Endothelial cell of umbilical vein (primary cell): Measurements from ENCODE around the gene PPME1. TPM values are rescaled to one million over a fixed set of nuclear protein-coding genes. Genes with fewer than 3 reads are reported as not detected.

Source experiments
- BruUV-seq: library from RNA; stranded (reverse); fragments of 400-500 nt; replicated peaks from 2 replicates; lab custom pipeline; 2021; lab: Mats Ljungman, UMichigan
- CTCF ChIA-PET: fragments of 300-600, 350-600 bp; sonication (Branson Sonifier 250); formaldehyde crosslinking; loops from one replicate; lab custom pipeline; 2021; ENCODE audit warnings: antibody characterized with exemption, inconsistent platforms; lab: Charles Lee
- POLR2A ChIA-PET: fragments of 300-600, 350-600 bp; sonication (Branson Sonifier 250); formaldehyde crosslinking; loops from one replicate; lab custom pipeline; 2021; ENCODE audit warnings: antibody characterized with exemption, inconsistent platforms; lab: Charles Lee
- DNase-seq: peaks from one replicate; pipeline ENCODE4 v3.0.0-alpha.2; 2011; ENCODE audit warnings: low read depth, low spot score
- FAIRE-seq: peaks from 2 replicates; lab custom pipeline; 2011; peaks lifted over from hg19 to GRCh38; lab: Jason Lieb, UNC
- H2AFZ ChIP-seq: 2 replicates; pipeline ENCODE4 v1.6.0; 2012; ENCODE audit warnings: low read depth, low read length, control low read depth, inconsistent platforms
- H3K27ac ChIP-seq: 2 replicates; pipeline ENCODE4 v1.5.1; 2011; ENCODE audit warnings: low read depth, mild to moderate bottlenecking, control low read depth, low read length, moderate library complexity; ENCODE audit not compliant: insufficient read depth
- H3K27me3 ChIP-seq, 2 experiments: 2 replicates each; pipeline versions ENCODE4 v1.6.0 to v1.6.1; 2011; ENCODE audit warnings: low read length in 2 of 2, mixed read lengths in 1 of 2; ENCODE audit not compliant: control insufficient read depth in 2 of 2, insufficient read depth in 2 of 2
- H3K36me3 ChIP-seq, 2 experiments: 2 replicates in 1 of 2; 3 replicates in 1 of 2; pipeline ENCODE4 v1.5.1; 2011; ENCODE audit warnings: low read length in 2 of 2, mild to moderate bottlenecking in 1 of 2, moderate library complexity in 1 of 2; ENCODE audit not compliant: control insufficient read depth in 2 of 2, insufficient read depth in 2 of 2; ENCODE audit errors: extremely low read depth in 1 of 2
- H3K4me1 ChIP-seq: 3 replicates; pipeline ENCODE4 v1.5.1; 2011; ENCODE audit warnings: mild to moderate bottlenecking, low read length; ENCODE audit not compliant: control insufficient read depth, insufficient read depth; ENCODE audit errors: extremely low read depth
- H3K4me2 ChIP-seq: 2 replicates; pipeline ENCODE4 v1.6.1; 2011; ENCODE audit warnings: low read length, control low read depth, mixed read lengths; ENCODE audit not compliant: insufficient read depth
- H3K4me3 ChIP-seq, 3 experiments: fragments of 200-600 bp in 1 of 3; sonication (generic), shearing (Covaris generic) in 1 of 3; replicated peaks in 1 of 3; 2 replicates each; pipeline ENCODE4 v1.5.1; 2011 to 2016; ENCODE audit warnings: control low read depth in 3 of 3, low read length in 3 of 3, mild to moderate bottlenecking in 2 of 3, inconsistent platforms in 1 of 3, low read depth in 1 of 3, moderate library complexity in 1 of 3; ENCODE audit not compliant: insufficient read depth in 1 of 3
- H3K79me2 ChIP-seq: 2 replicates; pipeline ENCODE4 v1.6.0; 2012; ENCODE audit warnings: low read length, inconsistent platforms; ENCODE audit not compliant: control insufficient read depth, insufficient read depth
- H3K9ac ChIP-seq: replicated peaks from 2 replicates; pipeline ENCODE3; 2011; ENCODE audit warnings: low read length, control low read depth; ENCODE audit not compliant: insufficient read depth; ENCODE audit errors: extremely low read depth
- H3K9me1 ChIP-seq: replicated peaks from 3 replicates; pipeline ENCODE4 v1.6.0; 2011; ENCODE audit warnings: mild to moderate bottlenecking, low read length; ENCODE audit not compliant: control insufficient read depth, insufficient read depth; ENCODE audit errors: extremely low read depth
- H3K9me3 ChIP-seq: replicated peaks from 2 replicates; pipeline ENCODE4 v1.5.1; 2012; ENCODE audit warnings: low read length, inconsistent platforms; ENCODE audit not compliant: control insufficient read depth, insufficient read depth
- H4K20me1 ChIP-seq: replicated peaks from 2 replicates; pipeline ENCODE3; 2011; ENCODE audit warnings: mild to moderate bottlenecking, low read length; ENCODE audit not compliant: control insufficient read depth, insufficient read depth; ENCODE audit errors: extremely low read depth
- EZH2 ChIP-seq: IDR thresholded peaks from 2 replicates; pipeline ENCODE4 v1.6.1; 2012; ENCODE audit warnings: borderline replicate concordance, low read depth, mild to moderate bottlenecking, moderate library complexity, low read length, inconsistent platforms; ENCODE audit not compliant: severe bottlenecking
- FOS ChIP-seq: IDR thresholded peaks from 2 replicates; pipeline ENCODE4 v1.6.1; 2011; ENCODE audit warnings: mild to moderate bottlenecking, low read length, moderate library complexity, borderline replicate concordance; ENCODE audit not compliant: insufficient read depth
- GATA2 ChIP-seq: IDR thresholded peaks from 2 replicates; pipeline ENCODE4 v1.7.0; 2011; ENCODE audit warnings: low read depth, mild to moderate bottlenecking, moderate library complexity, mixed read lengths, low read length; ENCODE audit not compliant: insufficient read length, insufficient read depth
- JUN ChIP-seq: IDR thresholded peaks from 2 replicates; pipeline ENCODE4 v1.6.1; 2011; ENCODE audit warnings: borderline replicate concordance, low read depth; ENCODE audit not compliant: insufficient read length, insufficient read depth
- MAX ChIP-seq: IDR thresholded peaks from 2 replicates; pipeline ENCODE4 v1.6.1; 2011; ENCODE audit not compliant: insufficient read depth, insufficient read length
- MYC ChIP-seq: IDR thresholded peaks from one replicate; pipeline ENCODE4 v1.6.1; 2011; ENCODE audit warnings: mild to moderate bottlenecking, low read depth, low read length
- POLR2A ChIP-seq: IDR thresholded peaks from 2 replicates; pipeline ENCODE4 v1.6.1; 2012; ENCODE audit warnings: low read depth, mild to moderate bottlenecking, control low read depth, low read length
- POLR2AphosphoS5 ChIP-seq: IDR thresholded peaks from 2 replicates; pipeline ENCODE4 v1.6.1; 2012; ENCODE audit warnings: low read depth, mild to moderate bottlenecking, control low read depth, low read length, moderate library complexity; ENCODE audit not compliant: insufficient read depth
- dilution Hi-C: fragments of 300-500 bp; cut with MboI; formaldehyde crosslinking; loops from one replicate; pipeline ENCODE4 v1.15.0; 2019; ENCODE audit warnings: low sequenced_read_pairs; ENCODE audit not compliant: extremely low pct_ligation_motif_present
- intact Hi-C: fragments of 100-400 bp; cut with micrococcal nuclease; formaldehyde crosslinking; loops from one replicate; pipeline ENCODE4 v1.10.0; 2022
- polyA plus RNA-seq, 4 experiments: library from polyadenylated mRNA; depleted of rRNA in 3 of 4; stranded (reverse) in 3 of 4; unstranded in 1 of 4; fragments of >200 nt; gene quantifications; 2 replicates each; pipeline versions ENCODE4 v1.2.1 to v1.2.3, GENCODE V29; 2011 to 2012; ENCODE audit warnings: missing spikeins in 1 of 4
- total RNA-seq: library from RNA; stranded (reverse); gene quantifications from 2 replicates; pipeline ENCODE4 v1.2.3, GENCODE V29; 2021
- TF ChIP-seq, protein P1 (sequence below), 2 donors: IDR thresholded peaks; 1 replicate in 1 of 2; 2 replicates in 1 of 2; pipeline ENCODE4 v1.5.1; 2011; ENCODE audit warnings: low read length in 2 of 2, mild to moderate bottlenecking in 2 of 2, moderate library complexity in 2 of 2, control low read depth in 1 of 2, inconsistent platforms in 1 of 2, low read depth in 1 of 2; ENCODE audit not compliant: insufficient read depth in 1 of 2; ENCODE audit errors: extremely low read depth in 1 of 2

The PPME1 gene
- total and polyA plus RNA-seq, 2 donors (not counting 3 experiments of a cell fraction or from before 2014, with no cell fraction given): 37.2 to 49.9 TPM

DNA sequence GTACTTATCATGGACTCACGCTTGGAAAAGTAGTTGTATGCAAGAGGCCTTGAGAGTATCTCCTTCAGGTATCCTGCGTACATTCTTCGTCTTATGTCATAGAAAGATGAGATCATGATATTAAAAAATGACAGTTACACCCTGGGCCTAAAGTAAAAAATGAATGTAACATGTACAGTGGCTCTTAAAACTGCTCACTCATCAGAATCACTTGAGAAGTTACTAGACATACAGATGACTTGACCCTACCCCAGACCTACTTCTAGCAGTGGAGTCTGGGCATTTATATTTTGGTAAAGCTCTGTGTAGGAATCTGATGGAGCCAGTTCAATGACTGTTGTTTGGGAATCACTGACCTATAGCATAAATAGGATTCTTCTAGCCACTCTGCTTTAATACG lies 54.5 kb downstream of the PPME1 start:
- BruUV-seq: no TSS peak
- CTCF ChIA-PET: no interaction called here
- no peaks in the 10 kb centered on the region for H3K9me3 ChIP-seq

More for the DNA sequence above, 54.5 kb downstream of the PPME1 start:
- POLR2A ChIA-PET: no interaction called here
- DNase-seq (no peak), FAIRE-seq (no peak)
- H3K79me2 ChIP-seq: no peaks in the 10 kb centered on the region
- H2AFZ ChIP-seq: no peak overlapping the region
- intact Hi-C loops (no loop called here), dilution Hi-C loops (no loop called here)
- no peak overlapping the region for H3K27ac ChIP-seq
- no peak overlapping the region for H3K9ac ChIP-seq
- no peak for TF ChIP-seq MAX
- no peak for TF ChIP-seq POLR2AphosphoS5
- no peak for TF ChIP-seq POLR2A
- no peak for TF ChIP-seq FOS
- TF ChIP-seq GATA2: no peak
- TF ChIP-seq JUN: no peak
- TF ChIP-seq, protein P1, sequence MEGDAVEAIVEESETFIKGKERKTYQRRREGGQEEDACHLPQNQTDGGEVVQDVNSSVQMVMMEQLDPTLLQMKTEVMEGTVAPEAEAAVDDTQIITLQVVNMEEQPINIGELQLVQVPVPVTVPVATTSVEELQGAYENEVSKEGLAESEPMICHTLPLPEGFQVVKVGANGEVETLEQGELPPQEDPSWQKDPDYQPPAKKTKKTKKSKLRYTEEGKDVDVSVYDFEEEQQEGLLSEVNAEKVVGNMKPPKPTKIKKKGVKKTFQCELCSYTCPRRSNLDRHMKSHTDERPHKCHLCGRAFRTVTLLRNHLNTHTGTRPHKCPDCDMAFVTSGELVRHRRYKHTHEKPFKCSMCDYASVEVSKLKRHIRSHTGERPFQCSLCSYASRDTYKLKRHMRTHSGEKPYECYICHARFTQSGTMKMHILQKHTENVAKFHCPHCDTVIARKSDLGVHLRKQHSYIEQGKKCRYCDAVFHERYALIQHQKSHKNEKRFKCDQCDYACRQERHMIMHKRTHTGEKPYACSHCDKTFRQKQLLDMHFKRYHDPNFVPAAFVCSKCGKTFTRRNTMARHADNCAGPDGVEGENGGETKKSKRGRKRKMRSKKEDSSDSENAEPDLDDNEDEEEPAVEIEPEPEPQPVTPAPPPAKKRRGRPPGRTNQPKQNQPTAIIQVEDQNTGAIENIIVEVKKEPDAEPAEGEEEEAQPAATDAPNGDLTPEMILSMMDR (IDR thresholded peaks at IDR 0.05; ENCODE audit: extremely low read depth in 1 of 2, insufficient read depth in 1 of 2, low read depth in 1 of 2, low read length in 2 of 2): no peak
- no peak for TF ChIP-seq EZH2
- TF ChIP-seq MYC: no peak
- no peaks in the 10 kb centered on the region for H4K20me1 ChIP-seq
- no peak overlapping the region for H3K4me3 ChIP-seq
- H3K4me2 ChIP-seq: no peak overlapping the region
- H3K9me1 ChIP-seq: no peaks in the 10 kb centered on the region
- H3K27me3 ChIP-seq: no peaks in the 10 kb centered on the region
- peaks cover 0 to 3% of the 10 kb centered on the region in 2 experiments for H3K36me3 ChIP-seq
- no peaks in the 10 kb centered on the region for H3K4me1 ChIP-seq
